Measurements from ENCODE around the gene GALNT17.

DNA sequence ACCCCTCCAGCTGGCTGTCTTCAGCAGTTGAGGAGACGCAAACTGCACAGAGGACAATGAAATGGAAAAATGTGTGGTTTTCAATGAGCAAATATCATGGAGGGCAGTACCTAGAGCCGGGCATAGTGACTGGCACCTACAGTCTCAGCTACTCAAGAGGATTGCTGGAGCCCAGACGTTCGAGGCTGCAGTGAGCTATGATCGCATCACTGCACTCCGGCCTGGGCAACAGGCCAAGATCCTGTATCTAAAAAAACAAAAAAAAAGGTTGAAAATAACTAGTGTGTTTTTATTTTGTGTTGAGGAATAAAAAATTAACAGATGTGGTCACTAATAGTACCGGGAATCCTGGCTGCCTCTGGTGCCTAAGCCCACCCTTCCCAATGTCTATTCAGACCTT lies 345.5 kb downstream of the GALNT17 start:
- TF ChIP-seq TAF1 (IDR thresholded peaks at IDR 0.05; ENCODE audit: low read depth, low read length) (no peak), POLR2AphosphoS5 (IDR thresholded peaks at IDR 0.05; ENCODE audit: low read depth, low read length) (no peak), POLR2A (IDR thresholded peaks at IDR 0.05; ENCODE audit: low read depth, low read length) (no peak), POU2F2 (IDR thresholded peaks at IDR 0.05; ENCODE audit: low read depth, low read length) (no peak), SPI1 (IDR thresholded peaks at IDR 0.05; ENCODE audit: low read depth, low read length) (no peak), PAX5 (IDR thresholded peaks at IDR 0.05; ENCODE audit: insufficient read depth, low read length, severe bottlenecking) (no peak)
